Left cardiac atrium (tissue), 4 donors: ENCODE results near the gene KLHL26. TPM values are rescaled to one million over a fixed set of nuclear protein-coding genes. Genes with fewer than 3 reads are reported as not detected.

Experiments
- ATAC-seq, 2 donors: fragments of 200-7000 bp; cut with Tn5 transposase; one replicate each; pipeline ENCODE4 v1.9.1; 2020; ENCODE audit warnings: mild to moderate bottlenecking in 2 of 2, moderate library complexity in 2 of 2
- DNase-seq: peaks from one replicate; pipeline ENCODE4 v3.0.0-alpha.2; 2020
- intact Hi-C, 2 donors: fragments of 100-400 bp; cut with DNase I; formaldehyde crosslinking; loops; one replicate each; pipeline versions ENCODE4 v1.14.1 to v1.15.1; 2022 to 2023
- total RNA-seq, 2 donors: library from RNA; stranded (reverse); fragmentation: NEBNext Ultra II Directional; extraction: Animal tissue kit (Norgen Biotek cat#: 25700); gene quantifications; one replicate each; pipeline ENCODE4 v1.2.1, GENCODE V29; 2021
- donor health status: DM: no; HTN: yes; CAD: no.
- donor health status: DM: no; HTN: yes; CAD: no; lungs with severe emphysema.
- donor health status: DM: yes; HTN: yes; CAD: no.
- donor health status: Dilated cardiomyopathy.

KLHL26 gene
- total RNA-seq, 2 donors from 2014 or later, result 7.8 to 10.2 TPM

DNA sequence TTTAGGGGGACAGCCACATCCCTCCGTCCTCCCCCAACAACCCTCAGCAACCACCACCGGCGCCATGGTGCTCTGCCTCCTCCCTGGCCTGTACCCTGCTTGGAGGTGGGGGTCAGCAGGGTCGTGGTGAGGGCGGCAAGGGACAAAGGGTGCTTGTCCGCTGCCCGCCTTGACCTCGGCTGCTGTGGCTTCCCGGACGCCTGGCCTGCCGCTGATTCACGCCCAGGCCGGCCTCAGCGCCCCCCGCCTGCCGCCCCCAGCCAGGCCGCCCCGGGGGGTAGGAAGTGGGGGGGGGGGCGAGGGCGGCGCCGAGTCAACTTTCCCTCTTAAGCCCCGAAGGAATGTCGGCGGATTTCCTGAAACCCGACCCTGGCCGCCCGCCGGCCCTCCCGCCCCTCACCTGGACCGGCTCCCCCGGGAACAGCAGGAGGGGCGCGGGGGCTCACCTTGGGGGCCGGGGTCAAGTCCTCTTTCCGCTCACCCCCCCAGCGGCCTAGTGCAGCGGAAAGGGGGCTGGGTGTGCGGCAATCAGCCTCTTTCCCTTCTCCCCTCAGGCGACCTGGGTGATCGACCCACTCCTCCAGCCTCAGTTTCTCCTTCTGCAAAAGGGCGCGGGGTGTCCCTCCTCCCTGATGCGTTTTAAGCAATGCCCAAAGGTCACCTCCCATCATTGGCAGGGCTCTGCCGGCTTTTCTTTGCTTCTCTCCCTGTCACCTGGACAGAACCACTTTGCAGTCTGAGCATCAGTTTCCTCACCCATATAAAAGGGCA lies 26.1 kb upstream of the KLHL26 start:
- no peak for DNase-seq
- no peak for ATAC-seq
- intact Hi-C loops, result no loop called here

DNA sequence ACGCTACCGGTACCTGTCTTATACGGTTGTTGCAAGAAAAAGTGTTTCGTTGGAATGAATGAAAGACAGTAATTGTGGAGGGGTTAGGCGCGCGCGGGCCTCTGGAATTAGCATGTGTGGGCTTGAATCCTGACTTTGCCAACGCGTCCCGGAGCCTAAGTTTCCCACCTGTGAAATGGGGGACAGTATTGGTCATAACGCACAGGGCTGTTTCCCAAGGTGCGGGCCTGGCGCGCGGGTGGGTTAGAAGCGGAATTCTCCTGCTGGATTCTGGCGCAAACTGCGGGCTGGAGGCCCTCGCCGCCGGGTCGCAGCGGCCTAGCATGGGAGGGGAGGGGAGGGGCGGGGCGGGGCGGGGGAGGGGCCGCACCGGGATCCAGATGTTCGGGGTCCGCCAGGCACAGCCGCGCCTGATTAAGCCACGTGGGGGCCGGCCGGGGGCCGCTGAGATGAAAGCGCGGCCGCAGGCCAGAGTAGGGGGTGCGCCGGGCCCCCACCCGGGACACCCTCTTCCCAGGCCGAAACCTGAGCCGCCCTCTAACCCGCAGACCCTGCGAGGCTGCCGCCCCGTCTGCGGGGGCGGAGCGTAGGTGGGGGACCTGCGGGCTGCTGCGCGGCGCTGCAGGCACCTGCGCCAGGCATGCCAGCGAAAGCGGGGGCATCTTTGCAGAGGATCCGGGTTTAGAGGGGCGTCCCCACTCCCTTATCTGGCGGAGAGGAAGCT lies 25.3 kb upstream of the KLHL26 start:
- ATAC-seq, result no peak
- intact Hi-C loops, result no loop called here
- no peak for DNase-seq

DNA sequence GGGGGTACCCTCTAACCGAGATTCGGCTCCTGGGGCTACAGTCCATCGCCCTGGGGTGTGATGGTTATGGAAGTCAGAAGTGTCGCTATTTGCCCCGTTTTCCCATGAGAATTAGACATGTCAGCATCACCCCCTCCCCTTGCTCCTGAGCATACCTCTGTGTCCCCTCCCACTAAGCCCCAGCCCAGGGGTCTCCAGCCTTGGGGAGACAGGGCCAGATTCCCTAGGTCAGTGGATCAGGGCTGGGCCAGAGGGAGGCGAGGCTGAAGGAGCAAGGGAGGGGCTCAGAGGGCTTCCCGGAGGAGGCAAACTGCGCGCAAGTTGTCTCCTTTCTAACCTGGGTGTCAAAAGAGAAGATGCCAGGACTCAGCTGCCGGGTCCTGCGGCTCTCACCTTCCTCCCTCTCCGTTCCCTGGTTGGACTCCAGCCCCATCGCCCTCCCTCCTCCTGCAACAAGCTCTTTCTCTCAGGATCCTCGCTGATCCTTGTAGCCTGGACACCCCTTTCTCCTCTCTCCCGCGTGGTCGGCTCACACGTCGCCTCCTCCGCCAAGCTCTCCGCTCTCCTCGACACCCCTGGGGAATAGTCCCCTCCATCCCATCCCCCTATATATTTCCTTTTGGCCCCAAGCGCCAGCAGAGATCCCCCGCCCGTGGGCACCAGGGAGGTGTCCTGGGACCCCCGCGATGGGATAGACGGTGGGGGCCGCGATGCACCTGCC lies 24.6 kb upstream of the KLHL26 start:
- intact Hi-C loops, result no loop called here
- DNase-seq (no peak), ATAC-seq (no peak)

DNA sequence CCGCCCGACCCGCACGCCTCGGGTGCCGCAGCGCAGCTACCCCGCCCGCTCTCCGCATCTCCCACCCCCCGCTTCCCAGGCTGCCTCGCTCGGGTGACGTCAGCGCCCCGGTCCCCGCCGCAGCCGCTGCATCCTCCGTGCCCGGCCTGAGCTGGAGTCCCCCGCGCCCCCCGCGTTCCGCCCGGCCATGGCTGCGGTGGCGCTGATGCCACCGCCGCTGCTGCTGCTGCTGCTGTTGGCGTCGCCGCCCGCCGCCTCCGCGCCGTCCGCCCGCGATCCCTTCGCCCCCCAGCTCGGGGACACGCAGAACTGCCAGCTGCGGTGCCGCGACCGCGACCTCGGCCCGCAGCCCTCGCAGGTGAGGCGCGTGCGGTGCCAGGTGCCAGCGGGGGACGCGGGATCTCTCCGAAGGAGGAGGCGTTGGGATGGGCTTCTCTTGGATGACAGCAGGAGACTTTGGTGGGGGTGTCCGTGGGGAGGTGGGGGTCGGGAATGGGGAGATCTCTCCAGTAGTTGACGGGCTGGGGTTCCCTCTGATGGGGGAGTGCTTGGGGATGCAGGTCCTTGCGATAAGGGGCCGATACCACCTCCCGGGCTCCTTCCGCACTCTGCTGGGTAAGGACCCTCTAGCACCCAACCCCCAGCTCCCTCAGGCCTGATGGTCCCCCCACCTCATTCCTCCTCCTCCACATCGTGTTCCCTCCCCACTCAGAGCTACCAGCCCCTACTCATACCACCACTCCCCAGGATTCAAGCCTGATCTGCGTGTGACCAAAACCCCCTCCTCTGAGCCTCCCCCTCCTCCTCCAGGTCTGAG lies 23.8 kb upstream of the KLHL26 start, which contains the start of gene TMEM59L:
TSS of gene TMEM59L (plus strand) at position 99 of the 817 bp plus-strand sequence. CDS start at position 188, 89 bp downstream.
- ATAC-seq (peak; percentile 55 to 60), DNase-seq (no peak)
- intact Hi-C loops, result no loop called here

DNA sequence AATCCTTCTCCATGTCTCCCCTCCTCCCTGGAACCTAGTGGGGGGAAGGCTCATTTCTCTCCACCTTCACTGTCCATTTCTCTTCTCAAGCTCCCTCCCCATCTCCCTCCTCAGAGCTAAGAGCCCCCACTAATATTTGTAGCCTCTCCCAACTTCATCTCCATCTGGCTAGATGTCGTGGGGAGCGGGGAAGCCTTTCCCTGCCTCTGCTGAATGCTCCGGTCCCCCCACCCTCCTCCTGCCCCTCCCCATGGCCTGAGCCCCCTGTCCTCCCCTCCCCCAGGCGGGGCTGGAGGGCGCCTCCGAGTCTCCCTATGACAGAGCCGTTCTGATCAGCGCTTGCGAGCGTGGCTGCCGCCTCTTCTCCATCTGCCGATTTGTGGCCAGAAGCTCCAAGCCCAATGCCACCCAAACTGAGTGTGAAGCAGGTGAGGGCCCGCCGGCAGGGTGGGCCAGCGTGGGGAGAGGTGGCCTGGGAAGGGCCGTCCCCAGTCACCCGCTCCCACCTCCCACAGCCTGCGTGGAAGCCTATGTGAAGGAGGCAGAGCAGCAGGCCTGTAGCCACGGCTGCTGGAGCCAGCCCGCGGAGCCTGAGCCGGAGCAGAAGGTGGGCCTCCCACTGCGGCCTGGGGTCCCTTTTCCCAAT lies 23.1 kb upstream of the KLHL26 start:
- no peak for DNase-seq
- ATAC-seq, result no peak
- intact Hi-C loops, result no loop called here

DNA sequence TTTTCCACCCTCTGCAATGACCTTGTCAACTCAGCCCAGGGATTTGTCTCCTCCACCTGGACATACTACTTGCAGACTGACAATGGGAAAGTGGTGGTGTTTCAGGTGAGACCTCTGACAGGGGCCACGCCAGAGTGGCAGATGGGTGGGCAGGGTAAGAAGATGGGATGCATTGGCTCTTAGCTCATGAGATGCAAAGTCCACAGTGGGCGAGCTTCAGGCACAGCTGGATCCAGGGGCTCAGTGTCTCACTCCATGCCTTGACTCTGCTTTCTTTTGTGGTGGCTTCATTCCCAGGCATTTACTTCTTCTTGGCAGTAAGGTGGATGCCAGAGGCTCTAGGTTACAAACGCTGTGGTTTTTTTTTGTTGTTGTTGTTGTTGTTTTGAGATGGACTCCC lies 20.8 kb upstream of the KLHL26 start:
- DNase-seq (no peak), ATAC-seq (no peak)
- intact Hi-C loops, result no loop called here

DNA sequence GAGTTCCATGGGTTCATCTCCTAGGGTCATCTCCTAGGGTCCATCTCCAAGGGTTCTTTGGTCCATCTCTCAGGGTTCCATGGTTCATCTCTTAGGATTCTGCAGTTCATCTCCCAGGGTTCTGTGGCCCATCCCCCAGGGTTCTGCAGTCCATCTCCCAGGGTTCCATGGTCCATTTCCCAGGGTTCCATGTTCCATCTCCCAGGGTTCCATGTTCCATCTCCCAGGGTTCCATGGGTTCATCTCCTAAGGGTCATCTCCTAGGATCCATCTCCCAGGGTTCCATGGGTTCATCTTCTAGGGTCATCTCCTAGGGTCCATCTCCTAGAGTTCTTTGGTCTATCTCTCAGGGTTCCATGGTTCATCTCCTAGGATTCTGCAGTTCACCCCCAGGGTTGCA lies 19.3 kb upstream of the KLHL26 start:
- no peak for ATAC-seq
- intact Hi-C loops, result no loop called here
- no peak for DNase-seq

DNA sequence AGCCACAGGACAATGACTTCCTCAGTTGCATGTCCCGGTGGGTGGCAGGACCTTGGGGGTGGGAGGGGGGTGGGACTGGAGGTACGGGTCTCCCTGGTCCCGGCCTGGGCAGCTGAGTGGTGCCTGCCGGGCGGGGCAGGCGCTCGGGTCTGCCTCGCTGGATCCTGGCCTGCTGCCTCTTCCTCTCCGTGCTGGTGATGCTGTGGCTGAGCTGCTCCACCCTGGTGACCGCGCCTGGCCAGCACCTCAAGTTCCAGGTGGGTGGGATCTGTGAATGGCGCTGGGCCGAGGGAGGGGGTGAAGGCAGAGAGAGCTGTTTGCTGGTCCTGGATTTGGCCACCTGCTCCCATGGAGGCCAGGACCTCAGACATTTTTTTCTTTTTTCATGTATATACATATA lies 18.6 kb upstream of the KLHL26 start:
- ATAC-seq, result no peak
- intact Hi-C loops, result no loop called here
- DNase-seq, result no peak

DNA sequence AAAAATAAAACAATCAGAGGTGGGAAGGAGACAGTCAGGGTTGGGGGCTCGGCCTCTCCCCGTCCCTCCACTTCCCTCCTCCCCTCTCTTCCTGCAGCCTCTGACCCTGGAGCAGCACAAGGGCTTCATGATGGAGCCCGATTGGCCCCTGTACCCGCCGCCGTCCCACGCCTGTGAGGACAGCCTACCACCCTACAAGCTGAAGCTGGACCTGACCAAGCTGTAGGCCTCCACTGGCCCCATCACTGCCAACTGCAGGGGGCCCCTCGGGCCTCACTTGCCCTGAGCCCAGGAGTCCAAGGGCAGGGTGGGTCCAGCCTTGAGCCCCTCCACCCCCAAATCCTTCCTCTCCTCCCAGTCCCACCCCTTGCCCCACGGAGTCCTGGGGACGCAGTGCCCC lies 16.5 kb upstream of the KLHL26 start:
- no peak for DNase-seq
- no peak for ATAC-seq
- intact Hi-C loops, result no loop called here

DNA sequence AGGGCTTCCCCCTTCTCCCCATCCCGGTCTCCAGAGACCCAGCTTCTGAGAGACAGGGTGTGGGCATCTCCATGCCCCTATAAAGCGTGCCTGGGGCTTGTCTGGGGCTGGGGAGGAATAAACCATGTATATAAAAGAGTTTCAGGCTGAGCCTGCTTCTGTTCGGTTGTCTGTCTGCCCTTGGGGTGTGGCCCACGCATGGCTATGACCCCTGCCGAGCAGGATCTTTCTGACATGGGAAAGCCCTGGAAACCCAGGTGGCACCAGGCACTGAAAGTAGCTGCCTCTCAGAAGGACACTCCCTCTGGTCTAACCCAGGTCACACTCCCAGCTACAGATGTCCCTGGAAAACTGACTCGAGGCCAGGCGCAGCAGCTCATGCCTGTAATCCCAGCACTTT lies 15.9 kb upstream of the KLHL26 start:
- no peak for DNase-seq
- no peak for ATAC-seq
- intact Hi-C loops, result no loop called here

DNA sequence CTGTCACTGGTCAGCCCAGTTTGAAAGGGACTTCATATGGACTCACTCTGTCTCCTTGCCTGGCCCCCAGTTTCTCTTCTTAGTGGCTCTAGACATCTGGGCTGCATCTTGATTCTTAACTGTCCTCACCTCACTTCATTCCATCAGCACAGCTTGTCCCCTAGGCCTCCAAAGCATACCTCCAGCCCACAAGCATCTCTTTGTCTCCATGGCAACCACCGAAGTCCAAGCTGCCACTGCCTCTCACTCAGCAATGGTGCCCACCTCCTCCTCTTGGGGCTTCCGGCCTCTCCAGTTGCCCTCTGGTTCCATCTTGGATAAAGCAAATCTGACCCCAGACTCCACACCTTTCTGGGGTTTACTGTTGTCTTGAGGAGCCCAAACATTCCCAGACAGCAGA lies 9.9 kb upstream of the KLHL26 start:
- DNase-seq (no peak), ATAC-seq (no peak)
- intact Hi-C loops, result no loop called here

DNA sequence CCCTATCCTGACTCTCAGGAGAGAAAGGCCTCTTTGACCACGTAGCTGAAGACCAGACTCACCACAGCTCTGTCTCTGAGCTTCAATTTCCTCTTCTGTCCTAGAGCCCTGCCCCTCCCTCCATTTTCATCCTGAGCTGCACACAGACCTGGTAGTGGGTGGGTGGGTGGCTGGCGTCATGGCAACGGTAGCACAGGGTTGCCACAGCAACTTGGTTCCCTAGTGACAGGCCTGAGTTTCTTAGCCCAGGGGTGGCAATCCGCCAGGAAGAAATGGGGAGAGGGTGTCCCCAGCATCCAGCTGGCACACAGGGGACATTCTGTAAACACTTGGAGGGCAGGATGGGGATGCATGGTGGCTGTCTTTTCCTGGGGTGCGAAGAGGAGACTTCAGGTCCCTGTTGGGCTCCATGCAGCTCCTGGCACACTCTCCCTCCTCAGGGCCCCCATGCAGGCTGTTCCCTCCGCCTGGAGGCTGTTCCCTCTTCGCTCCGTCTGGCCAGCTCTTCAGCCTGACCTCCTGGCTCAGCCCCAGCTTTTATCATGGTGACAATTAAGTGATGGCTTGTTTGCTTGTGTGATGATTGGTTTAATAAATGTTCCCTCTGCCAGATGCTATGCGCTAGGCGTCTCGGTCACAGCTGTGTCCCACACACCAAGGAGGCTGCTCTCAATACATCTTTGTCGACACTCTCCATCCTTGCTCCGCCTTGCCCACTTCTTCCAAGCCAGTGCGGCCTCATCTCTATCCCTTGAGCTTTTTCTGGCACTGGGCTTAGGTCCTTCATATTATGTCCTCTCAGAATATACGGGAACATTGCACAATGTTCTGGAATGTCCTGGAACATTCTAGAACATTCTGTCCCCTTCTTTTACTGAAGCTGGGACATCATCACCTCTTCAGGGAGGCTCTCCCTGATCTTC lies 7.4 kb upstream of the KLHL26 start:
- DNase-seq (peak; percentile 73), ATAC-seq (peak; percentile 75 to 84)
- intact Hi-C loops, result no loop called here

DNA sequence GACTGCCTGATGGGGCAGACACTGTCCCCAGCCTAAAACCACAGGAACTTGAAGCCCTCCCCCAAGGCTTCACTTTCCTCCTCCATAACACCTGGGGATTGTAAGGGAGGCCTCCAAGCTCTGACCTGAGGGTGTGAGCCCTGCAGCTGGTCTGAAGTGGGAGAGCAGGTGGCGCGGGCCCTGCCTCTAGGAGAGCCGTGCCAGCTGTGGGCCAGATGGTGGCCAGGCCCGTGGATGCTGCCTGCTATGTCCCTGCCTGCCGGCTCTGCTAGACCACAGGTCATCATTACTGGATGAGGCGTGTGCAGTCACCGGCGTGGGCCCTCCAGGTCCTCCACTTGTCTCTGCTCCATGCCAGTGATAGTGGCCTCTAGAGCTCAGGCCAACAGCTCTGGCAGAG lies 3.5 kb upstream of the KLHL26 start:
- DNase-seq (no peak), ATAC-seq (no peak)
- intact Hi-C loops, result no loop called here

DNA sequence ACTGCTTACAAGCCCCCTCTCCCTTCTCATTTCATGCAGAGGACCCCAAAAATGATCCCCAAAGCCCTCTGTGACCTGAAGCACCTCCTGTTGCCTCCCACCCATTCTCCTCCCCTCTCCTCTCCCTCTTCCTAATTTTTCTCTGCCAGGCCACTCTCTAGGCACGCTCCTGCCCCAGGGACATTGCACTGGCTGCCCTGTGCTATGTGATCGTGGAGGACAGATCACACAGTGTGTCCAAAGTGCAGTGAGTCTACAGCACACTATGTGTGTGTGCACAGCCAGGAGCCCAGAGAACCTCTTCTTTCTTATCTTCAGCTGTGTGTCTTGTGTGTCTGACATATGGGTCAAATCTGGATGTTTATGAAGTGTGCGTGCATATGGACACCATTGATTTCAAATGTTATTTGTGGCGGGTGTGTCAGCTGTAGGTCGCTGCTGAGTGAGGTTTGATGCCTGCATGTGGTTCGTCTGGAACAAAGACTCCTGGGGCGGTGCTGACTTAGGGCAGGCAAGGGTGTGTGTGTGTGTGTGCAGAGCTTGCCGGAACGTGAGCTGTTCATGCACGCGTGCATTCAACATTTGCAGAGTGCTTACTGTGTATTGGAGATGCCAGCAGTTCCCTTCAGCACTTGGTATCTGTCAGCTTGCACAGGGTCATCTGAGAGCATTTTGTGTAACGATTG lies 2.1 kb upstream of the KLHL26 start:
- DNase-seq (no peak), ATAC-seq (no peak)
- intact Hi-C loops, result no loop called here

DNA sequence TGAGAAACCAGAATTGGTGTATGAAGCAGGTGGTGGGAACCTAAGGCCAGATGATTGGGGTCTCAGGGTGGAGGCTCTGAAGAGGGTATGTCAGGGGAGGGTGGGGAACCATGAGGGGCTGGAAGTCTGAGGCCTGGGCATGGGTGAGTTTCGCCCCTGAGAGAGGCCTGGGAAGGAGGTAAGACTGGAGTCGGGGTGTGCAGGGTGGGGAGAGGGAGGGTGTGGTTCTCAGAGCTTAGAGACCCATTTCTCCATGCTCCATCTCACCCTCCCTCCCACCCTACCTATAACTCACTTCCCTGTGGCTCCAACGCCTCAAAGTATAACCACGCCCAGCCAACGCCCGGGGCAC lies 1.0 kb upstream of the KLHL26 start:
- intact Hi-C loops, result no loop called here
- ATAC-seq, result no peak
- no peak for DNase-seq

DNA sequence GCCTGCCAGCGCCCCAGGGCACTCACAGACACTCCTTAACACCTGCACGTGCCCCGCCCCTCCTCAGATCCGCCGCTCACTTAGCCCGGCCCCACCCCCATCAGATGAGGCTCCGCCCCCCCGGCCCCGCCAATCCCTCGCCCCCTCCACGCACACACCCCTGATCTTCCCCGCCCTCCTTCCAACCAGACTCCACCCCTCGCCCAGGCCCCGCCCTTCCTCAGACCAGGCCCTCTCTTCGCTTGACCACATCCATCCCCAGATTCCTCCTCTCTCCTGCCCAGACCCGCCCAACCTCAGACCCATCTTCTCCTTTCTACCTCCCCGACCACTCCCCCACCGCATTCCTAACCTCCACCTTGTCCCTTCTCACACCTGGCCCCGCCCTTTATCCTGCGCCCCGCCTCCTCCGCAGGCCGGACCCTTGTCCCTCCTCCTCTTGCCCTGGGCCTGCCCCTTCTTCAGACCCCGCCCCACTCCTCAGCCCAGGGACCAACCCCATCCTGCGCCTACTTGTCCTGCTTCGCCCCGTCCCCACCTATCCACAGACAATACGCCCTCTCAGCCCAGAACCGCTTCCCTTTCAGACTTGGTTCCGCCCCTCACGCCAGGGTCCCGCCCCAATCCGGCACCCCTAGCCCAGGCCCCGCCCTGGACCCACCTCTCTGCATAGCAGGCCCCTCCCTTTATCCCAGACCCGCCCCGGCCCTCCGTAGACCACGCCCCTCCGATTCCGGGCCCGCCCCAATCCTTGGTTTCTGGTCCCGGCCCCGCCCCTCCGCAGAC lies 452 bp upstream of the KLHL26 start:
- ATAC-seq (peak; percentile 98), DNase-seq (peak; percentile 99)
- intact Hi-C loops, result no loop called here
